ENCODE results near the gene DTWD2. TPM values are rescaled to one million over a fixed set of nuclear protein-coding genes. Genes with fewer than 3 reads are reported as not detected.
A peak's percentile ranks its signal among the peaks of the same experiment; 100 is the strongest.
"Not testable (repeated sequence)": the region's sequence is repeated elsewhere in the genome, so short reads cannot be mapped to it uniquely, and the experiment has no call there.

Gene DTWD2
- total and polyA plus RNA-seq, 4 donors = 7.1 to 25.1 (median 8.1) TPM

GRCh38 chr5:118960557-118960956, 27.8 kb downstream of the DTWD2 start:
- H3K27me3 ChIP-seq (ENCODE audit: control insufficient read depth, insufficient read depth, low read length) = no peaks in the 10 kb centered on the region
- peaks cover 1% of the 10 kb centered on the region for H3K9me3 ChIP-seq (ENCODE audit: control insufficient read depth, insufficient read depth, low read length)
- no peaks in the 10 kb centered on the region for H3K36me3 ChIP-seq (ENCODE audit: control insufficient read depth, insufficient read depth, low read length)
- H3K27ac ChIP-seq (ENCODE audit: low read depth, low read length) = no peak overlapping the region
- WGBS (ENCODE audit: insufficient coverage) = no CpG with 5 or more reads among the region's 1 CpG
- DNase-seq (ENCODE audit: low read depth in 4 of 6, low spot score in 6 of 6) = no peak
- H3K4me1 ChIP-seq (ENCODE audit: control insufficient read depth, insufficient read depth, low read length) = no peaks in the 10 kb centered on the region
- H3K4me3 ChIP-seq (ENCODE audit: low read depth, low read length) = no peak overlapping the region

GRCh38 chr5:118956727-118957126, 31.6 kb downstream of the DTWD2 start:
- H3K9me3 ChIP-seq (ENCODE audit: control insufficient read depth, insufficient read depth, low read length) = peaks cover 1% of the 10 kb centered on the region
- no peak overlapping the region for H3K4me3 ChIP-seq (ENCODE audit: low read depth, low read length)
- no peaks in the 10 kb centered on the region for H3K4me1 ChIP-seq (ENCODE audit: control insufficient read depth, insufficient read depth, low read length)
- no CpG with 5 or more reads among the region's 2 CpGs for WGBS (ENCODE audit: insufficient coverage)
- H3K36me3 ChIP-seq (ENCODE audit: control insufficient read depth, insufficient read depth, low read length) = no peaks in the 10 kb centered on the region
- DNase-seq (ENCODE audit: low read depth in 4 of 6, low spot score in 6 of 6) = peak in 4 of 6 donors; percentile 17 to 83 (median 40)
- no peaks in the 10 kb centered on the region for H3K27me3 ChIP-seq (ENCODE audit: control insufficient read depth, insufficient read depth, low read length)
- no peak overlapping the region for H3K27ac ChIP-seq (ENCODE audit: low read depth, low read length)

- H3K27me3 ChIP-seq (ENCODE audit: control insufficient read depth, insufficient read depth, low read length) = no peaks in the 10 kb centered on the region
- no peak overlapping the region for H3K27ac ChIP-seq (ENCODE audit: low read depth, low read length)
- no peaks in the 10 kb centered on the region for H3K9me3 ChIP-seq (ENCODE audit: control insufficient read depth, insufficient read depth, low read length)
- no peak for DNase-seq (ENCODE audit: low read depth in 4 of 6, low spot score in 6 of 6)
- no peaks in the 10 kb centered on the region for H3K36me3 ChIP-seq (ENCODE audit: control insufficient read depth, insufficient read depth, low read length)
- H3K4me1 ChIP-seq (ENCODE audit: control insufficient read depth, insufficient read depth, low read length) = no peaks in the 10 kb centered on the region
- no peak overlapping the region for H3K4me3 ChIP-seq (ENCODE audit: low read depth, low read length)
Measured at GRCh38 chr5:118953652-118954005, 34.7 kb downstream of the DTWD2 start.

- H3K36me3 ChIP-seq (ENCODE audit: control insufficient read depth, insufficient read depth, low read length) = no peaks in the 10 kb centered on the region
- no peaks in the 10 kb centered on the region for H3K27me3 ChIP-seq (ENCODE audit: control insufficient read depth, insufficient read depth, low read length)
- no peak overlapping the region for H3K27ac ChIP-seq (ENCODE audit: low read depth, low read length)
- no CpG with 5 or more reads among the region's 2 CpGs for WGBS (ENCODE audit: insufficient coverage)
- no peaks in the 10 kb centered on the region for H3K9me3 ChIP-seq (ENCODE audit: control insufficient read depth, insufficient read depth, low read length)
- H3K4me1 ChIP-seq (ENCODE audit: control insufficient read depth, insufficient read depth, low read length) = no peaks in the 10 kb centered on the region
- no peak overlapping the region for H3K4me3 ChIP-seq (ENCODE audit: low read depth, low read length)
- DNase-seq (ENCODE audit: low read depth in 4 of 6, low spot score in 6 of 6) = no peak
Measured at GRCh38 chr5:118952992-118953651, 35.2 kb downstream of the DTWD2 start.

GRCh38 chr5:118952306-118952705, 36.0 kb downstream of the DTWD2 start:
- H3K4me1 ChIP-seq (ENCODE audit: control insufficient read depth, insufficient read depth, low read length); H3K9me3 ChIP-seq (ENCODE audit: control insufficient read depth, insufficient read depth, low read length); H3K36me3 ChIP-seq (ENCODE audit: control insufficient read depth, insufficient read depth, low read length); DNase-seq (ENCODE audit: low read depth in 4 of 6, low spot score in 6 of 6); H3K27me3 ChIP-seq (ENCODE audit: control insufficient read depth, insufficient read depth, low read length); H3K4me3 ChIP-seq (ENCODE audit: low read depth, low read length); H3K27ac ChIP-seq (ENCODE audit: low read depth, low read length): not testable (repeated sequence)
- WGBS (ENCODE audit: insufficient coverage) = 66% methylated on average over 2 of the region's 4 CpGs

GRCh38 chr5:118950354-118950753, 38.0 kb downstream of the DTWD2 start:
- WGBS (ENCODE audit: insufficient coverage) = 97% methylated on average over 9 of the region's 9 CpGs
- not testable (repeated sequence) for H3K27me3 ChIP-seq (ENCODE audit: control insufficient read depth, insufficient read depth, low read length); H3K36me3 ChIP-seq (ENCODE audit: control insufficient read depth, insufficient read depth, low read length)

GRCh38 chr5:118946138-118946800, 42.1 kb downstream of the DTWD2 start:
- H3K9me3 ChIP-seq (ENCODE audit: control insufficient read depth, insufficient read depth, low read length) = no peaks in the 10 kb centered on the region
- no peaks in the 10 kb centered on the region for H3K4me1 ChIP-seq (ENCODE audit: control insufficient read depth, insufficient read depth, low read length)
- peaks cover 2% of the 10 kb centered on the region for H3K36me3 ChIP-seq (ENCODE audit: control insufficient read depth, insufficient read depth, low read length)
- no peak for DNase-seq (ENCODE audit: low read depth in 4 of 6, low spot score in 6 of 6)
- no peak overlapping the region for H3K4me3 ChIP-seq (ENCODE audit: low read depth, low read length)
- no peaks in the 10 kb centered on the region for H3K27me3 ChIP-seq (ENCODE audit: control insufficient read depth, insufficient read depth, low read length)
- WGBS (ENCODE audit: insufficient coverage) = no CpG with 5 or more reads among the region's 2 CpGs
- no peak overlapping the region for H3K27ac ChIP-seq (ENCODE audit: low read depth, low read length)

More at GRCh38 chr5:118950354-118950753, 38.0 kb downstream of the DTWD2 start:
- H3K9me3 ChIP-seq (ENCODE audit: control insufficient read depth, insufficient read depth, low read length); H3K4me3 ChIP-seq (ENCODE audit: low read depth, low read length); H3K27ac ChIP-seq (ENCODE audit: low read depth, low read length); H3K4me1 ChIP-seq (ENCODE audit: control insufficient read depth, insufficient read depth, low read length); DNase-seq (ENCODE audit: low read depth in 4 of 6, low spot score in 6 of 6): not testable (repeated sequence)

GRCh38 chr5:118937393-118938061, 50.8 kb downstream of the DTWD2 start:
- Histone ChIP-seq H3K9me3 (ENCODE audit: control insufficient read depth, insufficient read depth, low read length) (no peaks in the 10 kb centered on the region), H3K4me1 (ENCODE audit: control insufficient read depth, insufficient read depth, low read length) (no peaks in the 10 kb centered on the region), H3K27ac (ENCODE audit: low read depth, low read length) (no peak overlapping the region), H3K36me3 (ENCODE audit: control insufficient read depth, insufficient read depth, low read length) (no peaks in the 10 kb centered on the region), H3K4me3 (ENCODE audit: low read depth, low read length) (no peak overlapping the region), H3K27me3 (ENCODE audit: control insufficient read depth, insufficient read depth, low read length) (no peaks in the 10 kb centered on the region)
- 88% methylated on average over 1 of the region's 3 CpGs for WGBS (ENCODE audit: insufficient coverage)
- DNase-seq (ENCODE audit: low read depth in 4 of 6, low spot score in 6 of 6) = no peak

- no peaks in the 10 kb centered on the region for H3K27me3 ChIP-seq (ENCODE audit: control insufficient read depth, insufficient read depth, low read length)
- peaks cover 11% of the 10 kb centered on the region for H3K9me3 ChIP-seq (ENCODE audit: control insufficient read depth, insufficient read depth, low read length)
- no peak overlapping the region for H3K27ac ChIP-seq (ENCODE audit: low read depth, low read length)
- H3K4me1 ChIP-seq (ENCODE audit: control insufficient read depth, insufficient read depth, low read length) = no peaks in the 10 kb centered on the region
- WGBS (ENCODE audit: insufficient coverage) = no CpG with 5 or more reads among the region's 1 CpG
- no peaks in the 10 kb centered on the region for H3K36me3 ChIP-seq (ENCODE audit: control insufficient read depth, insufficient read depth, low read length)
- no peak for DNase-seq (ENCODE audit: low read depth in 4 of 6, low spot score in 6 of 6)
- no peak overlapping the region for H3K4me3 ChIP-seq (ENCODE audit: low read depth, low read length)
Measured at GRCh38 chr5:118933703-118934102, 54.6 kb downstream of the DTWD2 start.

GRCh38 chr5:118931564-118931963, 56.8 kb downstream of the DTWD2 start:
- Histone ChIP-seq H3K36me3 (ENCODE audit: control insufficient read depth, insufficient read depth, low read length) (no peaks in the 10 kb centered on the region), H3K27me3 (ENCODE audit: control insufficient read depth, insufficient read depth, low read length) (no peaks in the 10 kb centered on the region), H3K27ac (ENCODE audit: low read depth, low read length) (no peak overlapping the region), H3K4me1 (ENCODE audit: control insufficient read depth, insufficient read depth, low read length) (no peaks in the 10 kb centered on the region), H3K4me3 (ENCODE audit: low read depth, low read length) (no peak overlapping the region), H3K9me3 (ENCODE audit: control insufficient read depth, insufficient read depth, low read length) (peaks cover 11% of the 10 kb centered on the region)
- no peak for DNase-seq (ENCODE audit: low read depth in 4 of 6, low spot score in 6 of 6)
- WGBS (ENCODE audit: insufficient coverage) = no CpG with 5 or more reads among the region's 1 CpG
